HG02970 (cell line): ENCODE data around the gene ABCA4.

Experiments
- ATAC-seq: cut with Tn5 transposase; IDR thresholded peaks from one replicate; pipeline ENCODE4 v1.9.1; 2021; ENCODE audit warnings: mild to moderate bottlenecking, moderate library complexity, moderate number of reproducible peaks; ENCODE audit not compliant: unreplicated experiment, low FRiP score

Gene ABCA4

GRCh38 chr1:94084547-94084946 lies 36.4 kb downstream of the ABCA4 start:
- ATAC-seq = no peak

GRCh38 chr1:94084085-94084484 lies 36.9 kb downstream of the ABCA4 start:
- no peak for ATAC-seq

GRCh38 chr1:94083681-94084080 lies 37.3 kb downstream of the ABCA4 start:
- ATAC-seq = no peak

GRCh38 chr1:94081566-94082344 lies 39.2 kb downstream of the ABCA4 start:
- ATAC-seq = no peak

GRCh38 chr1:94079989-94080388 lies 41.0 kb downstream of the ABCA4 start:
- no peak for ATAC-seq

GRCh38 chr1:94079080-94079940 lies 41.6 kb downstream of the ABCA4 start:
- no peak for ATAC-seq

- no peak for ATAC-seq
These were observed 48.0 kb downstream of the ABCA4 start for GRCh38 chr1:94072840-94073522.

GRCh38 chr1:94071976-94072375 lies 49.0 kb downstream of the ABCA4 start:
- no peak for ATAC-seq

- ATAC-seq = no peak
These were observed 49.6 kb downstream of the ABCA4 start for GRCh38 chr1:94071391-94071790.

GRCh38 chr1:94070865-94071264 lies 50.1 kb downstream of the ABCA4 start:
- no peak for ATAC-seq

- ATAC-seq = no peak
These were observed 51.0 kb downstream of the ABCA4 start for GRCh38 chr1:94069919-94070285.

- no peak for ATAC-seq
These were observed 51.7 kb downstream of the ABCA4 start for GRCh38 chr1:94068999-94069918.

- ATAC-seq = no peak
These were observed 52.6 kb downstream of the ABCA4 start for GRCh38 chr1:94068096-94068998.

- no peak for ATAC-seq
These were observed 53.8 kb downstream of the ABCA4 start for GRCh38 chr1:94067196-94067595.

- ATAC-seq = no peak
These were observed 57.6 kb downstream of the ABCA4 start for GRCh38 chr1:94063379-94063778.

GRCh38 chr1:94061513-94062443 lies 59.2 kb downstream of the ABCA4 start:
- no peak for ATAC-seq

- no peak for ATAC-seq
These were observed 60.2 kb downstream of the ABCA4 start for GRCh38 chr1:94060720-94061119.

- ATAC-seq = no peak
These were observed 62.2 kb downstream of the ABCA4 start for GRCh38 chr1:94058766-94059165.
